ENCODE measurements around the gene NDUFV2. TPM values are rescaled to one million over a fixed set of nuclear protein-coding genes. Genes with fewer than 3 reads are reported as not detected.

The NDUFV2 gene
- total and polyA plus RNA-seq, 2 of the 13 experiments (the other 11 are each of a cell fraction or from before 2014, with no cell fraction given), result 216 to 299 TPM

DNA sequence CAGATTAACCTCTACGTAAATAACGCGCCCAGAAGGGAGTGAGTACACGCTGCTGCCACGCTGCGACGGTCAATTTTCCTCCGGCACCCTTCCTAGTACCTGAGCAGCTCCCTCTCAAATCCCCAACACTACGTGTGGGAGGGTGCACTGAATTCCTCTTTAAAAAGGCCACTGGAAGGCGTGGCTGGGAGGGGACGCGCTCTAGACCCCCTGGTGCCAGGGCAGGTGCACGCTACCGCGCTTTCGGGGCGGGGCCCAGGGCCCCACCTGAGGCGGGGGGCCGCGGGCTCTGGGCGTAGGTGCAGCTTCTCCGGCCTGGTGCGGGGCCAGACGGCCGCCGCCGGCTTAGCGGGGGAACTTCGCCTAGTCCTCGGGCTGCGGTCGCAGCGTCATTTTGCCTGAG, 33.4 kb downstream of the NDUFV2 start (continued):
- TF ChIP-seq, protein P1, sequence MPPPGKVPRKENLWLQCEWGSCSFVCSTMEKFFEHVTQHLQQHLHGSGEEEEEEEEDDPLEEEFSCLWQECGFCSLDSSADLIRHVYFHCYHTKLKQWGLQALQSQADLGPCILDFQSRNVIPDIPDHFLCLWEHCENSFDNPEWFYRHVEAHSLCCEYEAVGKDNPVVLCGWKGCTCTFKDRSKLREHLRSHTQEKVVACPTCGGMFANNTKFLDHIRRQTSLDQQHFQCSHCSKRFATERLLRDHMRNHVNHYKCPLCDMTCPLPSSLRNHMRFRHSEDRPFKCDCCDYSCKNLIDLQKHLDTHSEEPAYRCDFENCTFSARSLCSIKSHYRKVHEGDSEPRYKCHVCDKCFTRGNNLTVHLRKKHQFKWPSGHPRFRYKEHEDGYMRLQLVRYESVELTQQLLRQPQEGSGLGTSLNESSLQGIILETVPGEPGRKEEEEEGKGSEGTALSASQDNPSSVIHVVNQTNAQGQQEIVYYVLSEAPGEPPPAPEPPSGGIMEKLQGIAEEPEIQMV (CRISPR knock-in tag; IDR thresholded peaks at IDR 0.05; ENCODE audit: low read depth), result peak; percentile 74; the same call in 1 of the 2 replicates
- TF ChIP-seq, protein P2, sequence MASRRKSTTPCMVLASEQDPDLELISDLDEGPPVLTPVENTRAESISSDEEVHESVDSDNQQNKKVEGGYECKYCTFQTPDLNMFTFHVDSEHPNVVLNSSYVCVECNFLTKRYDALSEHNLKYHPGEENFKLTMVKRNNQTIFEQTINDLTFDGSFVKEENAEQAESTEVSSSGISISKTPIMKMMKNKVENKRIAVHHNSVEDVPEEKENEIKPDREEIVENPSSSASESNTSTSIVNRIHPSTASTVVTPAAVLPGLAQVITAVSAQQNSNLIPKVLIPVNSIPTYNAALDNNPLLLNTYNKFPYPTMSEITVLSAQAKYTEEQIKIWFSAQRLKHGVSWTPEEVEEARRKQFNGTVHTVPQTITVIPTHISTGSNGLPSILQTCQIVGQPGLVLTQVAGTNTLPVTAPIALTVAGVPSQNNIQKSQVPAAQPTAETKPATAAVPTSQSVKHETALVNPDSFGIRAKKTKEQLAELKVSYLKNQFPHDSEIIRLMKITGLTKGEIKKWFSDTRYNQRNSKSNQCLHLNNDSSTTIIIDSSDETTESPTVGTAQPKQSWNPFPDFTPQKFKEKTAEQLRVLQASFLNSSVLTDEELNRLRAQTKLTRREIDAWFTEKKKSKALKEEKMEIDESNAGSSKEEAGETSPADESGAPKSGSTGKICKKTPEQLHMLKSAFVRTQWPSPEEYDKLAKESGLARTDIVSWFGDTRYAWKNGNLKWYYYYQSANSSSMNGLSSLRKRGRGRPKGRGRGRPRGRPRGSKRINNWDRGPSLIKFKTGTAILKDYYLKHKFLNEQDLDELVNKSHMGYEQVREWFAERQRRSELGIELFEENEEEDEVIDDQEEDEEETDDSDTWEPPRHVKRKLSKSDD (CRISPR knock-in tag; IDR thresholded peaks at IDR 0.05; ENCODE audit: low read depth), result no peak; the same call in 1 of the 2 replicates
- TF ChIP-seq NRL (CRISPR knock-in tag; IDR thresholded peaks at IDR 0.05; ENCODE audit: borderline replicate concordance) (0 out of 2 replicates have a peak, but pooled peaks have one; percentile 0), SIN3A (IDR thresholded peaks at IDR 0.05; ENCODE audit: borderline replicate concordance, low read depth, low read length) (no peak), ZNF333 (CRISPR knock-in tag; IDR thresholded peaks at IDR 0.05; ENCODE audit: borderline replicate concordance) (0 out of 2 replicates have a peak, but pooled peaks have one; percentile 5), ZBTB38 (CRISPR knock-in tag; IDR thresholded peaks at IDR 0.05) (0 out of 2 replicates have a peak, but pooled peaks have one; percentile 7), PPARG (CRISPR knock-in tag; conservative IDR thresholded peaks at IDR 0.05) (no peak), ZEB1 (IDR thresholded peaks at IDR 0.05; ENCODE audit: insufficient replicate concordance, low read depth) (peak; percentile 83), KDM2A (CRISPR knock-in tag; IDR thresholded peaks at IDR 0.05; ENCODE audit: borderline replicate concordance, low read depth) (peak; percentile 97), FOXP1 (IDR thresholded peaks at IDR 0.05) (no peak), FOXP1 (CRISPR knock-in tag; IDR thresholded peaks at IDR 0.05) (peak; percentile 3; the same call in 1 of the 2 replicates), ZNF75D (CRISPR knock-in tag; IDR thresholded peaks at IDR 0.05; ENCODE audit: borderline replicate concordance) (peak; percentile 47; the same call in 1 of the 2 replicates), MBNL3 (CRISPR knock-in tag; conservative IDR thresholded peaks at IDR 0.05) (no peak), TSC22D2 (CRISPR knock-in tag; IDR thresholded peaks at IDR 0.05; ENCODE audit: borderline replicate concordance) (0 out of 2 replicates have a peak, but pooled peaks have one; percentile 4), ZBTB7A (CRISPR knock-in tag; IDR thresholded peaks at IDR 0.05) (0 out of 2 replicates have a peak, but pooled peaks have one; percentile 4), JUN (CRISPR knock-in tag; IDR thresholded peaks at IDR 0.05) (no peak), AGO2 (optimal IDR thresholded peaks at IDR 0.05; ENCODE audit: low read depth, low read length) (peak; percentile 99), POLR2AphosphoS5 (IDR thresholded peaks at IDR 0.05; ENCODE audit: low read depth, low read length) (peak; percentile 45; the same call in 1 of the 2 replicates), ERF (CRISPR knock-in tag; IDR thresholded peaks at IDR 0.05) (peak; percentile 29; the same call in 1 of the 2 replicates), ZNF615 (CRISPR knock-in tag; IDR thresholded peaks at IDR 0.05; ENCODE audit: borderline replicate concordance) (0 out of 2 replicates have a peak, but pooled peaks have one; percentile 78), ZNF605 (CRISPR knock-in tag; IDR thresholded peaks at IDR 0.05) (peak; percentile 27; the same call in 1 of the 2 replicates), ZNF562 (CRISPR knock-in tag; IDR thresholded peaks at IDR 0.05; ENCODE audit: borderline replicate concordance) (no peak), FOXM1 (CRISPR knock-in tag; IDR thresholded peaks at IDR 0.05) (no peak)
- TF ChIP-seq, protein P3, sequence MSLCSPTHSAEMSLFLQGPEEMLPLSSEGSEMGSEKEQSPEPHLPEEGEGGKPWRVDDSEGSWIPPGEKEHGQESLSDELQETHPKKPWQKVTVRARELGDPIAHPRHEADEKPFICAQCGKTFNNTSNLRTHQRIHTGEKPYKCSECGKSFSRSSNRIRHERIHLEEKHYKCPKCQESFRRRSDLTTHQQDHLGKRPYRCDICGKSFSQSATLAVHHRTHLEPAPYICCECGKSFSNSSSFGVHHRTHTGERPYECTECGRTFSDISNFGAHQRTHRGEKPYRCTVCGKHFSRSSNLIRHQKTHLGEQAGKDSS (CRISPR knock-in tag; IDR thresholded peaks at IDR 0.05; ENCODE audit: borderline replicate concordance, low read depth), result no peak; the same call in 1 of the 2 replicates
